Activated CD4-positive, alpha-beta T cell treated with anti-CD3 and anti-CD28 coated beads for 4 hours (primary cell): Measurements from ENCODE around the gene BZW1.
"Not testable (repeated sequence)": the region's sequence is repeated elsewhere in the genome, so short reads cannot be mapped to it uniquely, and the experiment has no call there.

Experiments used
- DNase-seq, 2 donors: peaks; one replicate each; pipeline ENCODE4 v3.0.0-alpha.2; 2020

The BZW1 gene

DNA sequence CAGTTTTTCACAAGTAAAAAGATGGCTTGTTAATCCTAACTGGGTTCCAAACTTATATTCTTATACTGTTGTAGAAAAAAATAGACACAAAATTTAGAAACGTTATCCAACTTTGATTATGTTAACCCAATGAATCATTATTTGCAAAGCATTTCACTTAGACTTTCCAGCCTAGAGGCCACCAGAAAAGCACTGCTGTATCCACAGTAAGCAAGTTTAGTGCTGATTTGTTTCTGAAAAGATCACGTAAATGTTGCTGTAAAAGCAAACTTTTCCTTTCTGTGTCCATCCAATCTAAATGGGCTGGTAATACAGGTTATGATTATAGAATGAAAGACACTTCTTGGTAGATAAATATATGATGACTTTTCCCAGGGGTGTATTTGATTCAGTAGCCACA, 17.6 kb upstream of the BZW1 start:
- no peak for DNase-seq

GRCh38 chr2:200795028-200795440, 16.7 kb upstream of the BZW1 start:
- DNase-seq: no peak

- no peak for DNase-seq
Observed at GRCh38 chr2:200796561-200796960, 15.1 kb upstream of the BZW1 start.

DNA sequence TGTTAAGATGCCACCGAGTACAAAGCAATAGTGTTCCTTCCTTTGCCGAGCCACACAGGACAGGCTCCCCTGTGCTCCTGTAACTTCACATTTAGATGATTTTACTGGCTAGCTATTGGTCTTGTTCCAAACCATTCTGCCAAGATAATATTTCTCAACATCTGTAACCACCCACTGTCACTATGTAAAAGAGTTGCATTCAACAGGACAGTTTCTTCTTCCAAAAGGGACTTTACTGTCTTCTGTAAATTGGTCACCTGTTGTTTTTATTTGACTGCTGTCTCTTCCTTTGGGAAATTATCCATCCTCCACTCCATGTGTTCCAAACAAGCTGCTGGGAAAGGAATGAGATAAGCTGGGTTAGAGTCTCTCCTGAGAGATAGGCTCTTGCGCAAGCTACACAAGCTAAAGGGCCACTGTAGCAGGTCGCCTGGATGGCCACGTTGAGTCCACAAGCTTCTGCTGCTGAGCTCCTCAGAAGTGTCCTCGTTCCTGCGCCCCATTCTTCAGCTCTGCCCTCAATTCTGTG, 14.4 kb upstream of the BZW1 start:
- DNase-seq: no peak

DNA sequence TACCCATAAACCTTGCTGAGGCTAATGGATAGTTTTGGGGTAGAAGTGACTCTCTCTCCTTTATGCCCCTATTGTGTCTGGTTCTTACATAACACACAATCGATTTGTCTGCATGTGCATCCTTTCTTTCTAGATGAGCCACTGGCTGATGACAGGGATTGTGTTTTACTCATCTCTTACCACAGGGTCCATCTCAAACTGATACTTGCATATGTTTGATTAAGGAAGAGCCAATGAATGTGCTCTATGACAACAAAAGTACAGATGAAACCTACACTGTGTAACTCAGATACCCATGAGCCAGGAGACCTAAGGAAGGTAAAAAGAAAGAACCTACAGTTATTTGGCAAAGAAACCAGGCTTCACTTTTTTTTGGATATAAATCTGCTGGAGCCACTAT, 13.2 kb upstream of the BZW1 start:
- DNase-seq: no peak

DNA sequence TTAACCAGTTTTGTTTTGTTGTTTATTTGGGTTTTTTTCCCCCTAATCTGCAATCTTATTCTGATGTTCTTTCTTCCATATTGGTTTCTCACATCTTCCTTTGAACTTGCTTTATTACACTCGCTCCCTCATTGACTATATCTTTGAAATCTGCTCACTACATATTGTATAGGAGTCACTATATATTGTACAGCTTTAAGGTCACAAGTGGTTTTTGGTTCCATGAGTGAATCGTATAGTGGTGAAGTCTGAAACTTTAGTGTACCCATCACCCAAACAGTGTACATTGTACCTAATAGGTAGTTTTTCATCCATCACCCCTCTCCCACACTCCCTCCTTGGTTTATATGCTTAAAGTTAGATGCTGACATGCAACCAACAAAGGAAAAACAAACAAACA, 11.3 kb upstream of the BZW1 start:
- no peak for DNase-seq

DNA sequence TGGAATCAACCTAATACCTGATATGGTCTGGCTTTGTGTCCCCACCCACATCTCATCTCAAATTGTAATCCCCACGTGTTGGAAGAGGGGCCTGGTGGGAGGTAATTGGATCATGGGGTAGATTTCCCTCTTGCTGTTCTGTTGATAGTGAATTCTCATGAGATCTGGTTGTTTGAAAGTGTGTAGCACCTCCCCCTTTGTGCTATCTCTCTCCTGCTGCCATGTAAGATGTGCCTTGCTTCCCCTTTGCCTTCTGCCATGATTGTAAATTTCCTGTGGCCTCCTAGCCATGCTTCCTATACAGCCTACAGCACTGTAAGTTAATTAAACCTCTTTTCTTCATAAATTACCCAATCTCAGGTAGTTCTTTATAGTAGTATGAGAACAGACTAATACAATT, 10.3 kb upstream of the BZW1 start:
- not testable (repeated sequence) for DNase-seq

DNA sequence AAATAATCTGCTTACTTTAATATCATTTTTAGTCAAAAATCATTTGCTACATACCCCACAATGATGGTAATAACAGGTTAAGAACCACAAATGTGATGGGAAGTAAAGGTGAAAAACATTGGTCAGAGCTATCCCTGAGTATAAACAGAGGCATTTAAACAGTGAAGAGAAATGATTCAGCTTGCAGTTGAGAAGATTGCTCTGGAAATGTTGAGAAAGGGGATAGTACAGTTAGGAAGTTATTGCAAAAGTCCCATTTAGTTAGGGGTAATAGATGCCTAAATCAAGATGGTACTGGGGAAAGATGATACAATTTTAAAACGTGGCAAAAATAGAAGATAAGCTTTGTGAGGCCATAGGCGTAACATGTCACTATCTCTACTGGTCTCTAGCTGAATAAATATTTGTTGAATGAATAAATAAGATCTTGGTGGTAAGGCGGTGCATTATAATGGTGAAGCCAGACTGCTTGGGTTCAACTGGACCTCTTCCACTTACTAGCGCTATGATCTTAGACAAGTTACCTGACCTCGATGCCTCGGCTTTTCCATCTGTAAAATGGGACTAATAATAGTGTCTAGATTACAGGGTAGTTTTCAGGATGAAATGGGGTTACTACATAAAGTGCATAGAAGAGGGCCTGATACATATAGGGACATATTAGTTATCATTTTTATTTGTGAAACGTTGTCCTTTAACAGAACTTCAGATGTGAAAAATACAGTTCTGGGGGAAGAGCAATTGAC, 2.0 kb upstream of the BZW1 start:
- DNase-seq: no peak

- no peak for DNase-seq
Observed at GRCh38 chr2:200810252-200810997, 1.3 kb upstream of the BZW1 start.

- no peak for DNase-seq
Observed at GRCh38 chr2:200810998-200811332, 745 bp upstream of the BZW1 start.

- DNase-seq: peak; percentile 58 to 73
Observed at GRCh38 chr2:200812122-200813022, 662 bp downstream of the BZW1 start.

DNA sequence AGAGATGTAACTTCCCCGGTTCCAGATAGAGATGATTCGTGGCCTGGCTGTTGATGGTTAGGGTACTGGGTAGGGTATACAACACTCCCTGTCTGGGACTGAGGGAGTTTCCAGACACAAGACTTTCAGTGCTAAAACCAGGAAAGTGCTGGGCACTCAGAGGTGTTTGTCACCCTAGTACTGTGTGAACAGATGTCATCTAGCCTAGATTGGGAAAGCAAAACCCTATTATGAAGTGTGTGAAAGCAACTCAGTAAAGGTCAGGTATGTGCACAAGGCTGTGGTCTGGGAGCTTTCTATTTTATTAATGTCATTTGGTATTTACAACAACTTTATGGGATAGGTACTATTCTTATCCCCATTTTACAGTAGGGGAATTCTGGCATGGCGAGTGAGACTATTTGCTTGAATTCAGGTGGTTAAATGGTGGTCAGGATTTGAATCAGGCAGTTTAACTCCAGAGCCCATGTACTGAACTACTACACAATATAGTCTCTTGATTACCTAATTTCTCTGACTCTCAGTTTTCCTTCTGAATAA, 2.6 kb downstream of the BZW1 start:
- DNase-seq: no peak

- no peak for DNase-seq
Observed at GRCh38 chr2:200814917-200815316, 3.2 kb downstream of the BZW1 start.

DNA sequence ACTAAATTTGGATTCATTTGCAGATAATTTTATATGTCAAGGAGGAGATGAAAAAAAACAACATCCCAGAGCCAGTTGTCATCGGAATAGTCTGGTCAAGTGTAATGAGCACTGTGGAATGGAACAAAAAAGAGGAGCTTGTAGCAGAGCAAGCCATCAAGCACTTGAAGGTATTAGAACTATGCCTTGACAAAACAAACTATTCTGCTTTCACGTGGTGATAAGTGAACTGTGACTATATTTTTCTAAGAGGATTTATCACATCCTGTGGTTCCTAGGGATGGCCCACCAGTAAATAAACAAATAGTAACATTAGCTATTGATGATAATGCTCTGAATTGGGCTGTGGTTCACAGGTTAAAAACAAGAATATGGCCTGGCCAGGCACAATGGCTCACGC, 7.0 kb downstream of the BZW1 start:
- DNase-seq: not testable (repeated sequence)

DNA sequence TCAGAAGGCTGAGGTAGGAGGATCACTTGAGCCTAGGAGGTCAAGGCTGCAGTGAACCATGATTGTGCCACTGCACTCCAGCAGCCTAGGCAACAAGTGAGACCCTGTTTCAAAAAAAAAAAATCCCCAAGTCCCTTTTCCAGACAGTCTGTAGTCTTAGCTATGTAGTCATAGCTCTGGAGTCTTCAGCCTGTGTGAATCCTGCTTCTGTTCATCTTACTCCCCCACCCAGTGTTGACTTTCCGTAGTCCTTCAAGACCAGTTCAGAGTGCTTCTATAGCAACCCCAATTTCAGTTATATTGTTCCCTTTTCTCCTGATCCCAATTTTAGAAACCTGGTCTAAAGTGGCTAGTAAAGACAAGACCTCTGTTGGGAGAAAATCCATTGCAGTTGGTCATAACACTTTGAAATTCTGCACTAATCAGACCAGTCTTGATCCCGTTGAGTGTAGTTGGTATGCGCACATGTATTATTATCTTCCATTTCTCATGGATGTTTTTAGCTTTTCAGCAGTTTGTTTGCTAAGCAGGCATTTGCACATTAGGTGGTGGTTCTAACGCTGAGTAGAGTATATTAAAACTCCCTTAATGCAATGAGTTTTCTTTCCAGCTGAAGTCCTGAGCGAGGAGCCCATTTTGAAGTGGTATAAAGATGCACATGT, 9.0 kb downstream of the BZW1 start:
- no peak for DNase-seq

DNA sequence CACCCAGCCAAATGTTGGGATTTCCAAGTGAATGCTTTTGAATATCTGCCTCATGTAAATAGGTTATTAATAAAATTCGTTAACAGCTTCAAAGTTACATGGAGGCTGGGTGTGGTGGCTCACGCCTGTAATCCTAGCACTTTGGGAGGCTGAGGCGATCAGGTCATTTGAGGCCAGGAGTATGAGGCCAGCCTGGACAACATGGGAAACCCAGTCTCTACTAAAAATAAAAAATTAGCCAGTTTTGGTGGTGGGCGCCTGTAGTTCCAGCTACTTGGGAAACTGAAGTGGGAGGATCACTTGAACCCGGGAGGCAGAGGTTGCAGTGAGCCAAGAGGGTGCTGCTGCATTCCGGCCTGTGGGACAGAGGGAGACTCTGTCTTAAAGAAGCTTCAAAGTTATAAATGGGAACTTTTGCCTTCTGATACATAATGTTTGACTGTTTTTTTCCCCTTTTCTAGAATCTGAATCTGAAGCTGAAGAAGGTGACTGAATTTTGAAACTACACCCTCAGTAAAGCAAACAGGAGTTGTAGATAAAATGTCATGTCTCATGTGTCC, 10.1 kb downstream of the BZW1 start:
- DNase-seq: no peak

GRCh38 chr2:200828104-200828503, 16.4 kb downstream of the BZW1 start:
- no peak for DNase-seq

DNA sequence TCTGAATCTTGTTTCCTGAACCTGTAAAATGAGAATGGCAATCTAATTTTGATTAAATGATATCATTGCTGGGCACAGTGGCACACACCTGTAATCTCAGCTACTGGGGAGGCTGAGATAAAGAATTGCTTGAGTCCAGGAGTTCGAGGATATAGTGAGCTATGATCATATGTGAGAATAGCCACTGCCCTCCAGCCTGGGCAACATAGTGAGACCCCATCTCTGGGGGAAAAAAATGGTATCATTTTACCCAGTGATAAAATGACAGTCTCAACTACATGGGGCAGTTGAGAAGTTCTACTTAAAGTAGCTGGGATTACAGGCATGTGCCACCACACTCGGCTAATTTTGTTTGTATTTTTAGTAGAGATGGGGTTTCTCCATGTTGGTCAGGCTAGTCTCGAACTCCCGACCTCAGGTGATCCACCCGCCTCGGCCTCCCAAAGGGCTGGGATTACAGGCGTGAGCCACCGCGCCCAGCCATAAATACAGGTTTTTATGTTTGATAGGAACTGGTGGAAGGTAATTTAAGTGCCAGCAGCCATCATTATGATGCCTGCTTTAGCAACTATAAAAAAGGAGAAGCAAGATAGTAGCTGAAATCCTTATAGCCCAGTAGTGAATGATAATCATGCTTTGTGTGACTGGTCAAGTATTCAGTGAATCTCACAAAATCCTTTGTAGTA, 17.0 kb downstream of the BZW1 start:
- DNase-seq: no peak

DNA sequence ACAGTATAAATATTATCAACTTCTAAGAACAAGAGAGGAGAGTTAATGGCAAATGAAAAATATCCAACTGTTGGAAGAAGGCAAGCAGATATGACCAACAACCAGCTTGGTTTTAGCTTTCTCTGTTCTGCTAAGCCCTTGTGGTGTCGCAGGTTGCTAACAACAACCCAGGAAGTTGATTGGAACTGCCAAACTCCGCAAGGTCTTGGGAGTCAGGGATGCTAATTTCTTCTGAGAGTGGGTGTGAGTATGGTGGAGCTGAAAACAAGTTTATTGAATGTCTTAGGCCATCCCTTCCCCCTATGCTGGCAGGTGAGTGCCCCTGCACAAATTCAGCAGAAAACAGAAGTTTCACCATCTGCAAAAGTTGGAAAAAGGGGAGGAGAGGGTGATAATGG, 17.5 kb downstream of the BZW1 start:
- DNase-seq: no peak

GRCh38 chr2:200834701-200835100, 23.0 kb downstream of the BZW1 start:
- no peak for DNase-seq

DNA sequence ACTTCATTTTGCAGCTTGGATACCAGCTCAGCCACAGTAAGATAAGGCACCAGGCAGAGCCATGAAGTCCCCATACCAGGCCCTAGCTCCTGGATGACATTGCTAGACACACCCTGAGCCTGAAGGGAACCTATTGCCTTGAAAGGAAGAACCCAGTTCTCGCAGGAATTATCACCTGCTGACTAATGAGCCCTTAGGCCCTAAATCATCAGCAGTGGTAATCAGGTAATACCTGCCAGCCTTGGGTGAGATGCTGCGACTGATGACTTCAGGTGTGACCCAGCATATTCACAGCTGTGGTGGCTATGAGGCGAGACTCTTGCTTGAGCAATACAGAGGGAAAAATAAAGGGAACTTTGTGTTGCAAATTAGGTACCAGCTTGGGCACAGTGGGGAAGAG, 27.8 kb downstream of the BZW1 start:
- DNase-seq: no peak
